RWPE1 (cell line): ENCODE data around the gene PGPEP1.

Source experiments
- CTCF ChIA-PET: fragments of 350-600 bp; sonication (Branson Sonifier 250); formaldehyde crosslinking; extraction: SDS; loops from one replicate; lab custom pipeline; 2021; lab: Yijun Ruan, JAX
- POLR2A ChIA-PET: fragments of 400-600 bp; formaldehyde crosslinking; extraction: SDS; loops from one replicate; lab custom pipeline; 2020; ENCODE audit warnings: antibody characterized with exemption; ENCODE audit not compliant: low non-redundant PET; lab: Yijun Ruan, JAX
- DNase-seq: peaks from one replicate; pipeline ENCODE4 v3.0.0; 2012; ENCODE audit warnings: low spot score
- H3K27ac ChIP-seq: fragments of 450-650 bp; 2 replicates; pipeline ENCODE4 v1.5.1; 2017
- CTCF ChIP-seq: fragments of 450-650 bp; conservative IDR thresholded peaks from 2 replicates; pipeline ENCODE4 v1.5.1; 2017; ENCODE audit warnings: low read depth, mild to moderate bottlenecking

Gene PGPEP1

GRCh38 chr19:18414504-18415177 lies 74.2 kb downstream of the PGPEP1 start:
- peak overlapping the region; percentile 86 for H3K27ac ChIP-seq
- CTCF ChIA-PET = interaction anchor here (0.6 to 3.7 kb wide), 4 partner anchors 26 to 163 kb away, joined by 3 to 16 read pairs (median 4); no protein-coding TSS in a partner anchor

DNA sequence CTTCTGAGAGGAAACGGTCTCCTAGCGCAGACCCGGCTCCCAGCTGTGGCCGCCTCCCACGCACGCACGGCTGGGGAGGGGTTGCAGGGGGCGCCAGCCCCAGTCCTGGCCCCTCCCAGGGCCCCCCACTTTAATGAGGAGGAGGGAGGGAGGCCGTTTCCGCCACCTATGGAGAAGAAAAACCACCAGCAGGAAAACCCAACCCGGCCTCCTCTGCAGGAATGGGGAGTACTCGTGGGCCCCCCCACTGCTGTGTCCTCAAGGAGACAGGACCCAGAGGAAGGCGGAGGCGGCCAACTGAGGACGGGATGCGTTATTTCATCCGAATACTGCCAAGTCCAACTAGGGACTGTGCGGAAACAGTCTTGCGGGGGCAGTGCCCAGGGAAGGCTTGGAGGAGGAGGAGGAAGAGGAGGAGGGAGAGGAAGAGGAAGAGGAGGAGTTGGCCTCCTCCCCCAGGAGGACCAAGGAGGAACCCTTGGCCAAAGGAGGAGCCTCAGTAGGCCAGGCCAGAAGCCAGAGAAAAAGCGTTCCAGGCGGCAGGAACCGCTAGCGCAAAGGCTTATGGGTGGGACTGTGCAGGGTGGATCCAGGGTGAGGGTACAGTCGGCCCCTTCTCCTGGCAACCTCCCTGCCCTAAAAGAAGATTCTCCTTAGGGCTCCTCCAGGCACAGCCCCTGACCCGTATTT lies 74.9 kb downstream of the PGPEP1 start:
- ChIA-PET CTCF (interaction anchor here (0.6 to 3.7 kb wide), 4 partner anchors 27 to 163 kb away, joined by 3 to 16 read pairs (median 4); no protein-coding TSS in a partner anchor), POLR2A (interaction anchor here (0.6 kb wide), 1 partner anchor 18 kb away, joined by 3 read pairs; no protein-coding TSS in a partner anchor)
- no peak for DNase-seq
- TF ChIP-seq CTCF = no peak
- peak overlapping the region; percentile 86 for H3K27ac ChIP-seq

More at GRCh38 chr19:18414504-18415177, 74.2 kb downstream of the PGPEP1 start:
- POLR2A ChIA-PET = interaction anchor here (0.6 kb wide), 1 partner anchor 462 kb away, joined by 4 read pairs; no protein-coding TSS in a partner anchor
- no peak for TF ChIP-seq CTCF
- no peak for DNase-seq

- CTCF ChIA-PET = interaction anchor here (0.5 to 1.0 kb wide), 5 partner anchors 12 to 613 kb away, joined by 3 to 4 read pairs (median 4); no protein-coding TSS in a partner anchor
- peak overlapping the region; percentile 86 for H3K27ac ChIP-seq
- POLR2A ChIA-PET = no interaction called here
- DNase-seq = no peak
- TF ChIP-seq CTCF = no peak
Observed at GRCh38 chr19:18416778-18417249, 76.4 kb downstream of the PGPEP1 start.

- CTCF ChIA-PET = interaction anchor here (0.6 kb wide), 3 partner anchors 77 to 536 kb away, joined by 3 to 5 read pairs (median 4); partner anchors contain the start of gene RAB3A
- peak overlapping the region; percentile 86 for H3K27ac ChIP-seq
- TF ChIP-seq CTCF = no peak
- POLR2A ChIA-PET = interaction anchor here (0.5 kb wide), 1 partner anchor 88 kb away, joined by 5 read pairs; no protein-coding TSS in a partner anchor
- no peak for DNase-seq
Observed at GRCh38 chr19:18417250-18418028, 77.0 kb downstream of the PGPEP1 start.

DNA sequence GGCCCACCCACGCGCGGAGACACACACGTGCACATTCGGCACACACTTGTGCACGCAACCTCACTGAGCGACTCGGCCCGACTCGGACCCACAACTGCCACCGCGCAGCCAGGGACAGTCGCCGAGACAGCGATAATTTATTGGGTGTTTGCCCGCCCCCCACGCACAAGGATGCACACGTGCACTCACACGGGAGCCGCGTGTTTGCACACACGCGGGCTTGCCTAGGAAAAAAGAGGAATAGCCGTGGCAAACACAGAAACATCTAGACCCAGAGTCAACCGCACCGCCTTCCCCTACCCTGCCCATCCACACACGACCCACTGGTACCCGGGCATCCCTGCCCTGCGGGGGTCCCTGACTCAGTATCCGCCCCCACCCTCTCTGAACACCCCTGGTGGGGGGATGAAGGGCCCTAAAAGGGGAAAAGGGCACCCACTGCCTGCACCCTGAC lies 77.7 kb downstream of the PGPEP1 start:
- no peak for TF ChIP-seq CTCF
- H3K27ac ChIP-seq = peak overlapping the region; percentile 86
- ChIA-PET POLR2A (interaction anchor here (0.5 to 0.6 kb wide), 2 partner anchors 88 to 139 kb away, joined by 5 to 6 read pairs; no protein-coding TSS in a partner anchor), CTCF (interaction anchor here (1.1 to 1.5 kb wide), 2 partner anchors 21 to 30 kb away, joined by 3 to 6 read pairs; no protein-coding TSS in a partner anchor)
- DNase-seq = no peak
